ENCODE measurements around the gene CZIB. TPM values are rescaled to one million over a fixed set of nuclear protein-coding genes. Genes with fewer than 3 reads are reported as not detected.

CZIB gene
- total RNA-seq, result 10 to 100 TPM; 45.4 to 48.7 TPM

DNA sequence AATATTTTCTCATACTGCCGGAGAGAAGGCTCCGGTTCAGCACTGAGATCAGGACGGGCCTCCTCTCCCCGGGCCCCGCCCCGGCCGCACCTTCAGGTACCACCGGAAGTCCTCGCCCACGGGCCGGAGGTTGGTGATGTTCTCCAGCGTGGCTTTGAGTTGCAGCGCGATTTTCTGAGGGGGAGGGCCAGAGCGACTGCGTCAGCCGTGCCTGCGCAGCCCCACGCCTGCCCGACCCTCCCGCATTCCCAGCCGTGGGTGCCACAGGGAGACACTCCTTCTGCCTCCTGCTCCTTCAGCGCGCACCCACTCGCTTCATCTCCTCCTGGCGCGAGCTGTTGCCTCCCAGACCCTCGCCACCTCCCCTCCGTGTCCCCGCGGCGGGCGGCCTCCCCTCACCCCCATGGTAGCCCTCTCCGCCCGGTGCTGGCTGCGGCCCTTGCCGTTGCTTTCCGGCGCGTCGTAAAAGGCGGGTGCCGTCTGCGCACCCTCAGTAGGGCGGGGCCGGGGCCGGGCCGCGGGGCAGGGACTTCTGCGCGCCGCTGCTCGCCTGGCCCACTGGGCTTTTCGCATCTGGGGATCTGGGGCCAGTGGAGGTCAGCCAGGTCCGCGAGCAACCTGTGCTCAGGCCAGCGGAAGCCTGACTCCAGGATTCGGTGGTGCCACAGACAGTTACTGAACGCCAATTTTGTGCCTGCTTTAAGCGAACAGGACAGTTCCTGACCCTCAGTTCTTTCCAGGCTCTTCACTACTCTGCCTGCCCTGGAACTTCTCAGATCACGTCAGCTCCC lies at the start of gene CZIB:
TSS of gene CZIB (minus strand) at position 464 of the 791 bp plus-strand sequence. CDS start at position 405, 59 bp downstream.
- Mint-ChIP-seq H3K4me3 (peak within 1 kb of the TSS; percentile 87), H3K4me1 (peaks cover 24% of the 10 kb centered on the region), H3K27me3 (no peaks in the 10 kb centered on the region), H3K27ac (peak within 1 kb of the TSS; percentile 94), H3K9me3 (ENCODE audit: low read depth) (no peaks in the 10 kb centered on the region), H3K36me3 (ENCODE audit: low read depth) (peaks cover 11% of the 10 kb centered on the region)
- POLR2A ChIA-PET, result interaction anchor here (0.6 kb wide), 1 partner anchor 58 kb away, joined by 5 read pairs; no protein-coding TSS in a partner anchor
- DNase-seq (peak; percentile 98), ATAC-seq (peak; percentile 95)
- intact Hi-C loops (cut with DNase I, micrococcal nuclease), result loop anchor here (1.0 to 10.0 kb wide), 12 partner anchors 18 to 1187 kb away; partner anchors contain the start of genes CPT2 (in 2 of the 2), MAGOH (in 2 of the 2), BTF3L4 (in 1 of the 2) and IFT25 (in 1 of the 2)
- CTCF ChIA-PET, result interaction anchor here (0.6 kb wide), 1 partner anchor 308 kb away, joined by 7 read pairs; no protein-coding TSS in a partner anchor

DNA sequence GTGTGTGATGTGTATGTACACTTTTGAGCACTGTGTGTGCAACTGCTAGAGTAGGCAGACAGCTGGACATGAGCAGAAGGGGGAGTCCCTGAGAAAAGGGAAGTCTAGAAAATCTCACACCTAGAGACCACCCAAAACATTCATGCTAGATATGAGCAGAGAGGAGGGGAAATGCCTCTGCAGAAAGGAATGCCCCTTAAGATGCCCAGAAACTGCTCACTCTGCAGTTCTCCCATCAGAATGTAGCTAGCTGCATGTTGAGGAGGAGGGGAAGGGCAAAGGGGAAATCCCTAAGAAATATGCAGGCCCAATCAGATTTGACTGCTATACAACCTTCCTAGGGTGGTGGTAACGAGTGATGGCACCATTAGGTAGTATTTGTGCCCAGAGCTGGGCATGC lies 49.7 kb upstream of the CZIB start:
- Mint-ChIP-seq H3K4me3 (no peak overlapping the region), H3K36me3 (ENCODE audit: low read depth) (peaks cover 45% of the 10 kb centered on the region)
- intact Hi-C loops (cut with DNase I, micrococcal nuclease), result no loop called here

GRCh38 chr1:53267761-53268160 lies 47.3 kb upstream of the CZIB start:
- Mint-ChIP-seq H3K4me3 (no peak overlapping the region), H3K9me3 (ENCODE audit: low read depth) (no peaks in the 10 kb centered on the region), H3K4me1 (no peaks in the 10 kb centered on the region), H3K27me3 (no peaks in the 10 kb centered on the region), H3K36me3 (ENCODE audit: low read depth) (peaks cover 54% of the 10 kb centered on the region), H3K27ac (no peak overlapping the region)
- DNase-seq (no peak), ATAC-seq (no peak)
- intact Hi-C loops (cut with DNase I, micrococcal nuclease), result no loop called here
- CTCF ChIA-PET, result interaction anchor here (0.6 to 1.4 kb wide), 5 partner anchors 9 to 197 kb away, joined by 3 to 4 read pairs (median 3); no protein-coding TSS in a partner anchor
- POLR2A ChIA-PET, result no interaction called here

More for the DNA sequence above, 49.7 kb upstream of the CZIB start:
- no peak for DNase-seq
- H3K27ac Mint-ChIP-seq, result no peak overlapping the region
- ATAC-seq, result no peak
- no peaks in the 10 kb centered on the region for H3K9me3 Mint-ChIP-seq (ENCODE audit: low read depth)
- no peaks in the 10 kb centered on the region for H3K4me1 Mint-ChIP-seq
- ChIA-PET POLR2A (interaction anchor here (0.7 kb wide), 1 partner anchor 24 kb away, joined by 3 read pairs; no protein-coding TSS in a partner anchor), CTCF (interaction anchor here (0.6 to 0.8 kb wide), 3 partner anchors 17 to 251 kb away, joined by 3 to 4 read pairs (median 3); no protein-coding TSS in a partner anchor)
- H3K27me3 Mint-ChIP-seq, result no peaks in the 10 kb centered on the region

GRCh38 chr1:53266038-53266437 lies 45.6 kb upstream of the CZIB start:
- CTCF ChIA-PET, result interaction anchor here (1.1 kb wide), 1 partner anchor 127 kb away, joined by 4 read pairs; no protein-coding TSS in a partner anchor
- POLR2A ChIA-PET, result no interaction called here
- no peaks in the 10 kb centered on the region for H3K27me3 Mint-ChIP-seq
- no peak overlapping the region for H3K27ac Mint-ChIP-seq
- no peak overlapping the region for H3K4me3 Mint-ChIP-seq
- H3K4me1 Mint-ChIP-seq, result no peaks in the 10 kb centered on the region
- intact Hi-C loops (cut with DNase I, micrococcal nuclease), result no loop called here
- H3K36me3 Mint-ChIP-seq (ENCODE audit: low read depth), result peaks cover 53% of the 10 kb centered on the region
- ATAC-seq (no peak), DNase-seq (no peak)
- no peaks in the 10 kb centered on the region for H3K9me3 Mint-ChIP-seq (ENCODE audit: low read depth)

- ChIA-PET CTCF (interaction anchor here (0.7 to 1.1 kb wide), 2 partner anchors 30 to 128 kb away, joined by 3 to 4 read pairs; no protein-coding TSS in a partner anchor), POLR2A (no interaction called here)
- no peak overlapping the region for H3K4me3 Mint-ChIP-seq
- intact Hi-C loops (cut with DNase I, micrococcal nuclease), result no loop called here
- H3K36me3 Mint-ChIP-seq (ENCODE audit: low read depth), result peaks cover 57% of the 10 kb centered on the region
- no peaks in the 10 kb centered on the region for H3K9me3 Mint-ChIP-seq (ENCODE audit: low read depth)
- no peak overlapping the region for H3K27ac Mint-ChIP-seq
- no peaks in the 10 kb centered on the region for H3K27me3 Mint-ChIP-seq
- no peak for ATAC-seq
- no peak for DNase-seq
- H3K4me1 Mint-ChIP-seq, result no peaks in the 10 kb centered on the region
Measured at GRCh38 chr1:53265581-53265980, 45.1 kb upstream of the CZIB start.

- no peaks in the 10 kb centered on the region for H3K9me3 Mint-ChIP-seq (ENCODE audit: low read depth)
- no peaks in the 10 kb centered on the region for H3K27me3 Mint-ChIP-seq
- CTCF ChIA-PET, result interaction anchor here (0.7 to 0.9 kb wide), 2 partner anchors 14 to 129 kb away, joined by 3 read pairs; no protein-coding TSS in a partner anchor
- ATAC-seq, result no peak
- DNase-seq, result no peak
- intact Hi-C loops (cut with DNase I, micrococcal nuclease), result no loop called here
- H3K4me1 Mint-ChIP-seq, result no peaks in the 10 kb centered on the region
- no peak overlapping the region for H3K27ac Mint-ChIP-seq
- H3K4me3 Mint-ChIP-seq, result no peak overlapping the region
- POLR2A ChIA-PET, result no interaction called here
- peaks cover 57% of the 10 kb centered on the region for H3K36me3 Mint-ChIP-seq (ENCODE audit: low read depth)
Measured at GRCh38 chr1:53264048-53264447, 43.6 kb upstream of the CZIB start.

DNA sequence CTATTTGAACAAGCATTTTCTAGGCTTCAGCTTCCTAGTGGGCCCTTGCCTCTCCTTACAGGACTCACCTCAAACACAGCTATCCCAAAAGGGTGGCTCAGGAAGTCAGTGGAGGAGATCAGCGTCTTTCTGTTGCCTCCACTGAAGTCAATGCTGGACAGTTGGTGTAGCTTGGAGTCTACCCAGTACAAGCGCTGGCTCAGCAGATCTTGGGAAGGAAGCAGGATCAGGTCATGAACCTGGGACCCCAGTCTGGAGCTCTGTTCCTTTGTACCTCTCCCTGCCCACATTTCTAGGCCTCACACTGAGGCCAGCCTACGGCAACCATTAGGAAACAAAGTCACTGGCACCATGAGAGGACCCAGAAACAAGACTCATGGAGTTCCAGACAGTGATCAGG lies 41.6 kb upstream of the CZIB start:
- intact Hi-C loops (cut with DNase I, micrococcal nuclease), result no loop called here
- Mint-ChIP-seq H3K9me3 (ENCODE audit: low read depth) (no peaks in the 10 kb centered on the region), H3K36me3 (ENCODE audit: low read depth) (peaks cover 63% of the 10 kb centered on the region), H3K27me3 (no peaks in the 10 kb centered on the region), H3K27ac (no peak overlapping the region), H3K4me3 (no peak overlapping the region), H3K4me1 (no peaks in the 10 kb centered on the region)
- CTCF ChIA-PET, result interaction anchor here (1.1 kb wide), 1 partner anchor 8 kb away, joined by 5 read pairs; no protein-coding TSS in a partner anchor
- POLR2A ChIA-PET, result no interaction called here
- no peak for ATAC-seq
- DNase-seq, result no peak

- intact Hi-C loops (cut with DNase I, micrococcal nuclease), result no loop called here
- Mint-ChIP-seq H3K27ac (no peak overlapping the region), H3K4me3 (no peak overlapping the region), H3K4me1 (no peaks in the 10 kb centered on the region), H3K36me3 (ENCODE audit: low read depth) (peaks cover 62% of the 10 kb centered on the region), H3K27me3 (no peaks in the 10 kb centered on the region), H3K9me3 (ENCODE audit: low read depth) (no peaks in the 10 kb centered on the region)
- CTCF ChIA-PET, result interaction anchor here (0.6 kb wide), 1 partner anchor 133 kb away, joined by 3 read pairs; no protein-coding TSS in a partner anchor
- DNase-seq (no peak), ATAC-seq (no peak)
- POLR2A ChIA-PET, result no interaction called here
Measured at GRCh38 chr1:53260631-53261247, 40.3 kb upstream of the CZIB start.

DNA sequence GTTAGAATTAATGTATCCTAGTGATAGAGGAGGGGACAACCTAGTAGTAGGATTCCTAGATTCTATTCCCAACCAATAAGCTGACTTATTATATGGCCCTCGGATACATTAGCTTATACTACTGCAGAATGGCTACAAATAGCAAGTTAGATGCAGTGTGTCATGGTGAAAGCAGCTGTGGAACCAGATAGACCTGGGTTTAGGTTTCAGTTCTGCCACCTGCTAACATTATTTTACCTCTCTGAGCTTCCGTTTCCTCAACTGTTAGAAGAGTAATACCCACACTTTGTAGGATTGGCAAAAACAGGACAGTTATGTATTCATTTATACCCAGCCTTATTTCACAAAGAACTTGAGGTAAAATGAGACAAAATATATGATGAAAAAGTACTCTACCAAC lies 39.5 kb upstream of the CZIB start:
- CTCF ChIA-PET, result interaction anchor here (0.8 kb wide), 1 partner anchor 359 kb away, joined by 3 read pairs; no protein-coding TSS in a partner anchor
- H3K27me3 Mint-ChIP-seq, result no peaks in the 10 kb centered on the region
- POLR2A ChIA-PET, result no interaction called here
- intact Hi-C loops (cut with DNase I, micrococcal nuclease), result no loop called here
- DNase-seq (no peak), ATAC-seq (no peak)
- no peak overlapping the region for H3K4me3 Mint-ChIP-seq
- no peak overlapping the region for H3K27ac Mint-ChIP-seq
- peaks cover 58% of the 10 kb centered on the region for H3K36me3 Mint-ChIP-seq (ENCODE audit: low read depth)
- no peaks in the 10 kb centered on the region for H3K9me3 Mint-ChIP-seq (ENCODE audit: low read depth)
- no peaks in the 10 kb centered on the region for H3K4me1 Mint-ChIP-seq

GRCh38 chr1:53258216-53258615 lies 37.8 kb upstream of the CZIB start:
- intact Hi-C loops (cut with DNase I, micrococcal nuclease), result no loop called here
- Mint-ChIP-seq H3K27ac (no peak overlapping the region), H3K9me3 (ENCODE audit: low read depth) (no peaks in the 10 kb centered on the region), H3K36me3 (ENCODE audit: low read depth) (peaks cover 55% of the 10 kb centered on the region), H3K4me1 (no peaks in the 10 kb centered on the region), H3K27me3 (no peaks in the 10 kb centered on the region), H3K4me3 (no peak overlapping the region)
- ChIA-PET POLR2A (no interaction called here), CTCF (interaction anchor here (0.7 to 1.8 kb wide), 2 partner anchors 10 to 20 kb away, joined by 3 to 5 read pairs; no protein-coding TSS in a partner anchor)
- no peak for DNase-seq
- ATAC-seq, result no peak

- Mint-ChIP-seq H3K4me1 (no peaks in the 10 kb centered on the region), H3K9me3 (ENCODE audit: low read depth) (no peaks in the 10 kb centered on the region), H3K27me3 (no peaks in the 10 kb centered on the region), H3K4me3 (no peak overlapping the region), H3K27ac (no peak overlapping the region), H3K36me3 (ENCODE audit: low read depth) (peaks cover 53% of the 10 kb centered on the region)
- intact Hi-C loops (cut with DNase I, micrococcal nuclease), result no loop called here
- ATAC-seq (no peak), DNase-seq (no peak)
- POLR2A ChIA-PET, result no interaction called here
- CTCF ChIA-PET, result interaction anchor here (0.6 to 1.8 kb wide), 3 partner anchors 16 to 1095 kb away, joined by 3 to 5 read pairs (median 3); no protein-coding TSS in a partner anchor
Measured at GRCh38 chr1:53257454-53258081, 37.1 kb upstream of the CZIB start.

Data from activated CD4-positive, alpha-beta T cell treated with anti-CD3 and anti-CD28 coated beads for 36 hours (primary cell).